ENCODE data around the gene DHFR. TPM values are rescaled to one million over a fixed set of nuclear protein-coding genes. Genes with fewer than 3 reads are reported as not detected.

Gene DHFR
- total RNA-seq, 1 donor from 2014 or later: 128 TPM

GRCh38 chr5:80703291-80703690 is 48.5 kb upstream of the DHFR start:
- Mint-ChIP-seq H3K27ac (no peak overlapping the region), H3K4me3 (no peak overlapping the region), H3K36me3 (peaks cover 4% of the 10 kb centered on the region), H3K4me1 (peaks cover 3% of the 10 kb centered on the region), H3K9me3 (no peaks in the 10 kb centered on the region), H3K27me3 (ENCODE audit: insufficient read depth, low read depth) (no peaks in the 10 kb centered on the region)
- peaks cover 3% of the 10 kb centered on the region for H3K4me1 ChIP-seq
- H3K4me3 ChIP-seq: no peak overlapping the region
- no peaks in the 10 kb centered on the region for H3K9me3 ChIP-seq (ENCODE audit: low read depth)
- no peaks in the 10 kb centered on the region for H3K79me2 ChIP-seq (ENCODE audit: low read depth)
- no peak overlapping the region for H3K9ac ChIP-seq
- no peaks in the 10 kb centered on the region for H3K36me3 ChIP-seq
- no peak overlapping the region for H2AFZ ChIP-seq (replicated peaks)
- H4K20me1 ChIP-seq (ENCODE audit: low read depth): no peaks in the 10 kb centered on the region
- H3K27ac ChIP-seq: no peak overlapping the region
- TF ChIP-seq EZH2 (IDR thresholded peaks at IDR 0.05): no peak
- TF ChIP-seq, protein P1, sequence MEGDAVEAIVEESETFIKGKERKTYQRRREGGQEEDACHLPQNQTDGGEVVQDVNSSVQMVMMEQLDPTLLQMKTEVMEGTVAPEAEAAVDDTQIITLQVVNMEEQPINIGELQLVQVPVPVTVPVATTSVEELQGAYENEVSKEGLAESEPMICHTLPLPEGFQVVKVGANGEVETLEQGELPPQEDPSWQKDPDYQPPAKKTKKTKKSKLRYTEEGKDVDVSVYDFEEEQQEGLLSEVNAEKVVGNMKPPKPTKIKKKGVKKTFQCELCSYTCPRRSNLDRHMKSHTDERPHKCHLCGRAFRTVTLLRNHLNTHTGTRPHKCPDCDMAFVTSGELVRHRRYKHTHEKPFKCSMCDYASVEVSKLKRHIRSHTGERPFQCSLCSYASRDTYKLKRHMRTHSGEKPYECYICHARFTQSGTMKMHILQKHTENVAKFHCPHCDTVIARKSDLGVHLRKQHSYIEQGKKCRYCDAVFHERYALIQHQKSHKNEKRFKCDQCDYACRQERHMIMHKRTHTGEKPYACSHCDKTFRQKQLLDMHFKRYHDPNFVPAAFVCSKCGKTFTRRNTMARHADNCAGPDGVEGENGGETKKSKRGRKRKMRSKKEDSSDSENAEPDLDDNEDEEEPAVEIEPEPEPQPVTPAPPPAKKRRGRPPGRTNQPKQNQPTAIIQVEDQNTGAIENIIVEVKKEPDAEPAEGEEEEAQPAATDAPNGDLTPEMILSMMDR (IDR thresholded peaks at IDR 0.05): no peak
- no peak for TF ChIP-seq EZH2phosphoT487 (IDR thresholded peaks at IDR 0.05)
- H3K4me2 ChIP-seq: no peak overlapping the region
- H3F3A ChIP-seq (ENCODE audit: low read depth): no peaks in the 10 kb centered on the region
- H3K27me3 ChIP-seq: no peaks in the 10 kb centered on the region
- no peak for DNase-seq (ENCODE audit: low spot score)

GRCh38 chr5:80701597-80701996 is 46.8 kb upstream of the DHFR start:
- Histone ChIP-seq H3K36me3 (no peaks in the 10 kb centered on the region), H3K9me3 (ENCODE audit: low read depth) (no peaks in the 10 kb centered on the region), H3K4me3 (no peak overlapping the region), H3K27ac (no peak overlapping the region), H3K79me2 (ENCODE audit: low read depth) (no peaks in the 10 kb centered on the region), H4K20me1 (ENCODE audit: low read depth) (no peaks in the 10 kb centered on the region), H3K9ac (no peak overlapping the region), H3K27me3 (no peaks in the 10 kb centered on the region), H3K4me2 (no peak overlapping the region), H2AFZ (replicated peaks) (no peak overlapping the region), H3K4me1 (peaks cover 3% of the 10 kb centered on the region), H3F3A (ENCODE audit: low read depth) (no peaks in the 10 kb centered on the region)
- no peak overlapping the region for H3K27ac Mint-ChIP-seq
- no peak overlapping the region for H3K4me3 Mint-ChIP-seq
- TF ChIP-seq, protein P1 (IDR thresholded peaks at IDR 0.05): no peak
- TF ChIP-seq EZH2 (IDR thresholded peaks at IDR 0.05): no peak
- no peak for TF ChIP-seq EZH2phosphoT487 (IDR thresholded peaks at IDR 0.05)
- no peaks in the 10 kb centered on the region for H3K9me3 Mint-ChIP-seq
- H3K4me1 Mint-ChIP-seq: peaks cover 3% of the 10 kb centered on the region
- H3K27me3 Mint-ChIP-seq (ENCODE audit: insufficient read depth, low read depth): no peaks in the 10 kb centered on the region
- H3K36me3 Mint-ChIP-seq: peaks cover 10% of the 10 kb centered on the region
- no peak for DNase-seq (ENCODE audit: low spot score)

- Histone ChIP-seq H4K20me1 (ENCODE audit: low read depth) (no peaks in the 10 kb centered on the region), H3K79me2 (ENCODE audit: low read depth) (no peaks in the 10 kb centered on the region), H2AFZ (replicated peaks) (no peak overlapping the region), H3K9me3 (ENCODE audit: low read depth) (no peaks in the 10 kb centered on the region), H3K36me3 (no peaks in the 10 kb centered on the region), H3K4me2 (no peak overlapping the region), H3K4me3 (no peak overlapping the region), H3K9ac (no peak overlapping the region), H3K27me3 (no peaks in the 10 kb centered on the region), H3F3A (ENCODE audit: low read depth) (peaks cover 4% of the 10 kb centered on the region), H3K27ac (no peak overlapping the region), H3K4me1 (peaks cover 3% of the 10 kb centered on the region)
- no peak overlapping the region for H3K27ac Mint-ChIP-seq
- no peak for TF ChIP-seq EZH2phosphoT487 (IDR thresholded peaks at IDR 0.05)
- TF ChIP-seq, protein P1 (IDR thresholded peaks at IDR 0.05): no peak
- no peak for TF ChIP-seq EZH2 (IDR thresholded peaks at IDR 0.05)
- no peak overlapping the region for H3K4me3 Mint-ChIP-seq
- H3K36me3 Mint-ChIP-seq: peaks cover 7% of the 10 kb centered on the region
- no peak for DNase-seq (ENCODE audit: low spot score)
- H3K9me3 Mint-ChIP-seq: no peaks in the 10 kb centered on the region
- no peaks in the 10 kb centered on the region for H3K27me3 Mint-ChIP-seq (ENCODE audit: insufficient read depth, low read depth)
- peaks cover 3% of the 10 kb centered on the region for H3K4me1 Mint-ChIP-seq
Observed at GRCh38 chr5:80698369-80698768, 43.6 kb upstream of the DHFR start.

Measured in neural progenitor cell (in vitro differentiated cells).